Measurements from ENCODE around the gene CAPN15.

GRCh38 chr16:543301-544164 lies 16.0 kb downstream of the CAPN15 start:
- no peak for TF ChIP-seq ZFP30 (CRISPR knock-in tag; IDR thresholded peaks at IDR 0.05)
- no peak for TF ChIP-seq ARNTL (CRISPR knock-in tag; IDR thresholded peaks at IDR 0.05; ENCODE audit: borderline replicate concordance, low read depth)
- no peak for TF ChIP-seq ISL1 (CRISPR knock-in tag; IDR thresholded peaks at IDR 0.05)
- TF ChIP-seq ZNF8 (CRISPR knock-in tag; IDR thresholded peaks at IDR 0.05), result no peak
- no peak for TF ChIP-seq POU6F1 (CRISPR knock-in tag; IDR thresholded peaks at IDR 0.05; ENCODE audit: borderline replicate concordance, low read depth)
- TF ChIP-seq GLIS3 (CRISPR knock-in tag; IDR thresholded peaks at IDR 0.05), result no peak
